OCI-LY1 (cell line): Measurements from ENCODE around the gene NFIB.

Experiments
- EZH2 ChIP-seq: fragments of 200-600 bp; sonication (generic), shearing (Covaris generic); IDR thresholded peaks from 2 replicates; pipeline ENCODE4 v1.8.0; 2017; ENCODE audit warnings: borderline replicate concordance, mixed run types, mild to moderate bottlenecking, antibody characterized with exemption, low read length, moderate library complexity, mixed read lengths
- TF ChIP-seq, protein P1 (sequence below): fragments of 200-600 bp; sonication (generic), shearing (Covaris generic); IDR thresholded peaks from 2 replicates; pipeline ENCODE4 v1.5.1; 2017; ENCODE audit warnings: mild to moderate bottlenecking, antibody characterized with exemption, low read length, moderate library complexity, mixed read lengths

- TF ChIP-seq, protein P1, sequence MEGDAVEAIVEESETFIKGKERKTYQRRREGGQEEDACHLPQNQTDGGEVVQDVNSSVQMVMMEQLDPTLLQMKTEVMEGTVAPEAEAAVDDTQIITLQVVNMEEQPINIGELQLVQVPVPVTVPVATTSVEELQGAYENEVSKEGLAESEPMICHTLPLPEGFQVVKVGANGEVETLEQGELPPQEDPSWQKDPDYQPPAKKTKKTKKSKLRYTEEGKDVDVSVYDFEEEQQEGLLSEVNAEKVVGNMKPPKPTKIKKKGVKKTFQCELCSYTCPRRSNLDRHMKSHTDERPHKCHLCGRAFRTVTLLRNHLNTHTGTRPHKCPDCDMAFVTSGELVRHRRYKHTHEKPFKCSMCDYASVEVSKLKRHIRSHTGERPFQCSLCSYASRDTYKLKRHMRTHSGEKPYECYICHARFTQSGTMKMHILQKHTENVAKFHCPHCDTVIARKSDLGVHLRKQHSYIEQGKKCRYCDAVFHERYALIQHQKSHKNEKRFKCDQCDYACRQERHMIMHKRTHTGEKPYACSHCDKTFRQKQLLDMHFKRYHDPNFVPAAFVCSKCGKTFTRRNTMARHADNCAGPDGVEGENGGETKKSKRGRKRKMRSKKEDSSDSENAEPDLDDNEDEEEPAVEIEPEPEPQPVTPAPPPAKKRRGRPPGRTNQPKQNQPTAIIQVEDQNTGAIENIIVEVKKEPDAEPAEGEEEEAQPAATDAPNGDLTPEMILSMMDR, result no peak
- no peak for TF ChIP-seq EZH2
Measured at GRCh38 chr9:14270358-14271092, 43.4 kb downstream of the NFIB start.
